ENCODE measurements around the gene NSUN7. TPM values are rescaled to one million over a fixed set of nuclear protein-coding genes. Genes with fewer than 3 reads are reported as not detected.

NSUN7 gene
- total RNA-seq, 2 donors from 2014 or later: 6.8 to 21.8 TPM

DNA sequence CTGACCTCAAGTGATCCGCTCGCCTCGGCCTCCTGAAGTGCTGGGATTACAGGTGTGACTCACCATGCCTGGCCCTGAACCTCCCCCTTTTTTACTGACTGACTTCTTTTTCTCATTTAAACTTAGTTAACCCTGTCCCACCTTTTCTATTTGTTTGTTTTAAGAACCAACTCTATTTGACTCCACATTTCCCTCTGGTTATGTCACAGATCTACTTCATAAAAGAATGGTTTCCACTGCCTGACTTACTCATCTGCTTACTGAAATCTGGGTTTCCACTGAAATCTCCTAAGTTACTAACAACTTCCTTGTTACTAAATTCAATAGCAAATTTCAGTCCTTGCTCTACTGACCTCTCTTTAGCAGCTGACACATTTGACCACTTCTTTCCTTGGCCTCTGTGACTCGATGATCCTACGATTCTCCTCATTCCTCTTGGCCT, 28.0 kb upstream of the NSUN7 start:
- Histone ChIP-seq H3K36me3 (no peaks in the 10 kb centered on the region), H3K4me1 (ENCODE audit: control insufficient read depth in 1 of 2, low read depth in 2 of 2) (no peaks in the 10 kb centered on the region), H3K27me3 (replicated peaks; ENCODE audit: insufficient read depth) (no peaks in the 10 kb centered on the region), H3K27ac (peak overlapping the region in 1 of 2 donors; percentile 29), H3K4me3 (no peak overlapping the region), H3K9me3 (no peaks in the 10 kb centered on the region)
- DNase-seq (ENCODE audit: low spot score): no peak
- no peak for ATAC-seq (ENCODE audit: insufficient number of reproducible peaks, low FRiP score, low read depth)
- TF ChIP-seq, protein P1, sequence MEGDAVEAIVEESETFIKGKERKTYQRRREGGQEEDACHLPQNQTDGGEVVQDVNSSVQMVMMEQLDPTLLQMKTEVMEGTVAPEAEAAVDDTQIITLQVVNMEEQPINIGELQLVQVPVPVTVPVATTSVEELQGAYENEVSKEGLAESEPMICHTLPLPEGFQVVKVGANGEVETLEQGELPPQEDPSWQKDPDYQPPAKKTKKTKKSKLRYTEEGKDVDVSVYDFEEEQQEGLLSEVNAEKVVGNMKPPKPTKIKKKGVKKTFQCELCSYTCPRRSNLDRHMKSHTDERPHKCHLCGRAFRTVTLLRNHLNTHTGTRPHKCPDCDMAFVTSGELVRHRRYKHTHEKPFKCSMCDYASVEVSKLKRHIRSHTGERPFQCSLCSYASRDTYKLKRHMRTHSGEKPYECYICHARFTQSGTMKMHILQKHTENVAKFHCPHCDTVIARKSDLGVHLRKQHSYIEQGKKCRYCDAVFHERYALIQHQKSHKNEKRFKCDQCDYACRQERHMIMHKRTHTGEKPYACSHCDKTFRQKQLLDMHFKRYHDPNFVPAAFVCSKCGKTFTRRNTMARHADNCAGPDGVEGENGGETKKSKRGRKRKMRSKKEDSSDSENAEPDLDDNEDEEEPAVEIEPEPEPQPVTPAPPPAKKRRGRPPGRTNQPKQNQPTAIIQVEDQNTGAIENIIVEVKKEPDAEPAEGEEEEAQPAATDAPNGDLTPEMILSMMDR (IDR thresholded peaks at IDR 0.05): no peak

DNA sequence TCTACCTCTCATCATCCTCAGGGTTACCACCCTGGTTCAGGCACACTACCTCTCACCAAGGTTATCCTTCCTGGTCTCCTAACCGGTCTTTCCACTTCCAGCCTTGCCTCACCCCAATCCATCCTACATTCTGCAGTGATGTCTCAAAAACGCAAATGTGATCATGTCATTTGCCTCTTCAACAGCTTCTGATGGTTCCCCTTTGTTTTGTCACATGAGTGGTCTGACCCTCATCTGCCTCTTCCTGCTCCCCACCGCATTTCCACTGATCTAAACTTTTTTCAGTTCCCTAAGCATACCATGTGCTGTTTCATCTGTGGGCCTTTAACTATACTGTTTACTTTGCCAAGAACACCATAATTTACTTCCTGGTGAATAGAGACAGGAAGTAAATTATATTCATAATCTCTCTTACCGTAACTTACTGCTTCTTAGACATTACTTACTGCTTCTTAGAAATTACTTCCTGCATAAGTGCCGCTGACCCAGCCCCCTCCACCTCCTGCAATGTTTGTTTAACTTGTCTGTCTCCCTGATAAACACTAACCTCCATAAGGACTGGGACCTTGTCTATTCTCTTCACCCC, 27.1 kb upstream of the NSUN7 start:
- Histone ChIP-seq H3K27ac (no peak overlapping the region), H3K4me3 (no peak overlapping the region), H3K4me1 (ENCODE audit: control insufficient read depth in 1 of 2, low read depth in 2 of 2) (no peaks in the 10 kb centered on the region), H3K27me3 (replicated peaks; ENCODE audit: insufficient read depth) (no peaks in the 10 kb centered on the region), H3K36me3 (no peaks in the 10 kb centered on the region), H3K9me3 (no peaks in the 10 kb centered on the region)
- TF ChIP-seq, protein P1 (IDR thresholded peaks at IDR 0.05): no peak
- no peak for ATAC-seq (ENCODE audit: insufficient number of reproducible peaks, low FRiP score, low read depth)
- DNase-seq (ENCODE audit: low spot score): no peak

DNA sequence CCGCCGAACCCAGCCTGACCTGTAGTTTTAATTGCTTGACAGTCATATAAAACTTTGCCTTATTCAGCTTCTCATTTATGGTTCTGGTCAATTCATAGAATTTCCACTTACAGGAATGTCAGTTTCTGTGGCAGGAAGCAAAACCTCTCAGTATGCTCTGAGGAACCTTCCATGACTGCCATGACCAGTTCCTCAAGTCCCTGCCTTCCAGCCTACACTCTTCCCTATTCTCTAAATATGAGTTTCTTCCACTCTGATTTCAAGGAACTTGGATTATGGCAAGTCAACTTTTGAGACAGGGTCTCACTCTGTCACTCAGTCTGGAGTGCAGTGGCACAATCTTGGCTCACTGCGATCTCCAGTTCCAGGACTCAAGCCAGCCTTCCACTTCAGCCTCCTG, 26.0 kb upstream of the NSUN7 start:
- ATAC-seq (ENCODE audit: insufficient number of reproducible peaks, low FRiP score, low read depth): no peak
- no peaks in the 10 kb centered on the region for H3K27me3 ChIP-seq (replicated peaks; ENCODE audit: insufficient read depth)

DNA sequence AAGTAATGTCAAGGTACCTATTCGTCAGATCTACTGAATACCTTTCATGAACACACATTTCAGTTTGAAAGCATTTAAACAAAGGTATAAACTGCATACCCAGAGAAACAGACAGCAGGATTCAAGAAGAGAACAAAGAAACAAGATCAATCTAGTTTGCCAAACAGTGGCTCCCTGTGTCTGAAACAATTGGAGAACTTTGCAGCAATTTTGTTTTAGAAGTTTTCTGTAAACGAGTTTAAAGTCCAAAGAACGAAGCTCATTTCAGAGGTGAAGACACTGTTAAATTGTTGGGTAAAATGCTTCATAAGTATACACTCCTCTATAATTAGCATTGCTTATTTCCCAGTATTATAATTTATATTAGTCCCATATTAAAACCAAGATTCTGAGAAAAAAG, 21.4 kb upstream of the NSUN7 start:
- ATAC-seq (ENCODE audit: insufficient number of reproducible peaks, low FRiP score, low read depth) (no peak), DNase-seq (ENCODE audit: low spot score) (no peak)
- H3K27me3 ChIP-seq (replicated peaks; ENCODE audit: insufficient read depth): no peaks in the 10 kb centered on the region
- H3K9me3 ChIP-seq: no peaks in the 10 kb centered on the region
- no peak overlapping the region for H3K4me3 ChIP-seq
- H3K36me3 ChIP-seq: no peaks in the 10 kb centered on the region
- H3K4me1 ChIP-seq (ENCODE audit: control insufficient read depth in 1 of 2, low read depth in 2 of 2): no peaks in the 10 kb centered on the region
- TF ChIP-seq, protein P1 (IDR thresholded peaks at IDR 0.05): no peak
- no peak overlapping the region for H3K27ac ChIP-seq

More for the DNA sequence above, 26.0 kb upstream of the NSUN7 start:
- TF ChIP-seq, protein P1 (IDR thresholded peaks at IDR 0.05): no peak
- DNase-seq (ENCODE audit: low spot score): no peak
- no peak overlapping the region for H3K4me3 ChIP-seq
- no peaks in the 10 kb centered on the region for H3K9me3 ChIP-seq
- no peaks in the 10 kb centered on the region for H3K36me3 ChIP-seq
- no peak overlapping the region for H3K27ac ChIP-seq
- no peaks in the 10 kb centered on the region for H3K4me1 ChIP-seq (ENCODE audit: control insufficient read depth in 1 of 2, low read depth in 2 of 2)

DNA sequence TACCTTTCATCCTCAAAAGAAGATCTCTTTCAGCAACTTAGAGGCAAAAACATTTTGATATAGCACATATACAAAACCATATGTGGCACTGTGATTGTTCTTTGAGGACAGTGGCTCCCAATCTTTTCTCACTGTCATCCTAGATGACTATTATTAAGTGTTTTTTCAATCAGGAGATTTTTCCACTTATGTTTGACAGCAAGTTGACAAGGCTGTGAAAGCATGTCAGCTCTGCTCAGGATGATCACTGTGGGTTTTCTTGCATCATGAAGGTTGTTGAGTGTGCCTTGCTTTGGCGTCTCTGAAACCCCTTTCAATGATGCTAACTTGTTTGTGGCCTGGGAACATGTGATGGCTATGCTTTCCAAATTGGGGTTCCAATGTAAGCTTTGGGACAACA, 20.2 kb upstream of the NSUN7 start:
- Histone ChIP-seq H3K36me3 (no peaks in the 10 kb centered on the region), H3K27ac (no peak overlapping the region), H3K4me3 (no peak overlapping the region), H3K9me3 (no peaks in the 10 kb centered on the region), H3K27me3 (replicated peaks; ENCODE audit: insufficient read depth) (no peaks in the 10 kb centered on the region), H3K4me1 (ENCODE audit: control insufficient read depth in 1 of 2, low read depth in 2 of 2) (no peaks in the 10 kb centered on the region)
- DNase-seq (ENCODE audit: low spot score) (no peak), ATAC-seq (ENCODE audit: insufficient number of reproducible peaks, low FRiP score, low read depth) (no peak)
- TF ChIP-seq, protein P1 (IDR thresholded peaks at IDR 0.05): no peak

Measured in thoracic aorta (tissue), 2 donors.